CD4-positive, alpha-beta T cell treated with Interleukin-21 for 1 hour (primary cell): ENCODE measurements around the gene GSS.
"Not testable (repeated sequence)": the region's sequence is repeated elsewhere in the genome, so short reads cannot be mapped to it uniquely, and the experiment has no call there.

Source experiments
- DNase-seq: peaks from one replicate; pipeline ENCODE4 v3.0.0-alpha.2; 2020

GSS gene

DNA sequence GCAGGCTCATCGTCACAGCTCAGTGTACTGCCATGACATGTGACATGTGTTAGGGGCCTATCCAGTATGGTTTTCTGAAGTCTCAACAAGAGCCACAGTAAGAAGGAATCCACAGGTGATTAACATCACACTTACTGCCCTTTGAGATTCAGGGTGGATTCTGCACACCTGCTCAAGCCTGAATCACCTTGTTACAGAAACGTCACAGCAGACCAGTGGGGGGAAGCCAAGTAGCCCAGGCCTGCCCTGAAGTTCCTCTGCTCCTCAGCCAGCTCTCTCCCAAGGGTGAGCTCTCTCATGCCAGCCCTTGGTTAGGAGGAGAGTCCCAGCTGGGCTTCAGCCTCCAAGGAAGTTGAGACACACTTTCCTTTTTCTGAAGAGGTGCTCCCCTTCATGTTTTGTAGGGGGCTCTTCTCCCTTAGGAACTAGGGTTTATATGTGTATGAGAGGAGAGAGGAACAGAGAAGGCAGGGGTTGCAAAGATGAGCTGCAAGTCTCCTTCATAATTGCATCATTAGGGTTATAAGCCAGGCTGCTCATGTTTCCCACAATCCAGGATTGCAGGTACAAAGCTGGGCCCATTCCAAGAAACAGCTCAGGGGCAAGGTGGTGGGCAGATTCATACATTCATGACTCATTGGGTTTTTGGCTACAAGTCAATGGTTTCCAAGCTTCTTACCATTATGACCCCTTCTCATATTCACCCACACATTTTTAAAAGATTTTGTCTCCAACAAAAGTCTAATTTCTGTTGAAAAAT lies 11.6 kb downstream of the GSS start:
- DNase-seq, result no peak

GRCh38 chr20:34942301-34942700 lies 13.3 kb downstream of the GSS start:
- no peak for DNase-seq

DNA sequence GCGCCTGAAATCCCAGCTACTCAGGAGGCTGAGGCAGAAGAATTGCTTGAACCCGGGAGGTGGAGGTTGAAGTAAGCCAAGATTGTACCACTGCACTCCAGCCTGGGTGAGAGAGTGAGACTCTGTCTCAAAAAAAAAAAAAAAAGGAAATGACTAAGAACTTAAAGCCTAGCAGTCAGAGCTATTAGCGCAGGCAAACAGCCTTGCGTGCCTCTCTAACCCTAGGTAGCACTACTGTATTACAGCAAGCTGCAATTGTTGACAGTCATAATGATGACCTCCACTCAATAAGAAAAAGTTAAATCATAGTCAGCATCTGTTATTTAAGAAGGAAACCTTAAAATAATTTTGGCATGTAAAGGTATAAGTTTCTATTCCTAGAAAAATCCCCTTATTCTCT lies 14.4 kb downstream of the GSS start:
- no peak for DNase-seq

DNA sequence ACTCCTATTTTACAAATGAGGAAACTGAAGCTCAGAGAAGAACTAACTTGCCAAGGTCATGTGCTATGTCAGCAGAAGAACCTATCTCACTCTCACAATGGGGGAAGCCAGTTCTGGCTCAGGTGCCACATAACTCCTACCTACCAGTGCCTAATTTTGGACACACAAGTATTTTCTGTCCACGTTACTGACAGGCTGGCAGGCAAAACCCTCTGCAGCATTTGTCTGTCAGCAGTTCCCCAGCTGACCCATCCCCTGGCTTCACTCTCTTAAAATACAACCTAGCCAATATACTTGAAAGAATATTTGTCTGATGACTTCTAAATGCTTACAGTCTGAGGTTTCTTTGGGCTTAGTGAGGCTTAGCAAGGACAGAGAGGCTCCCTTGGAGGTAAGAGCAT lies 15.5 kb downstream of the GSS start:
- DNase-seq, result no peak

GRCh38 chr20:34938466-34939163 lies 17.0 kb downstream of the GSS start:
- no peak for DNase-seq

DNA sequence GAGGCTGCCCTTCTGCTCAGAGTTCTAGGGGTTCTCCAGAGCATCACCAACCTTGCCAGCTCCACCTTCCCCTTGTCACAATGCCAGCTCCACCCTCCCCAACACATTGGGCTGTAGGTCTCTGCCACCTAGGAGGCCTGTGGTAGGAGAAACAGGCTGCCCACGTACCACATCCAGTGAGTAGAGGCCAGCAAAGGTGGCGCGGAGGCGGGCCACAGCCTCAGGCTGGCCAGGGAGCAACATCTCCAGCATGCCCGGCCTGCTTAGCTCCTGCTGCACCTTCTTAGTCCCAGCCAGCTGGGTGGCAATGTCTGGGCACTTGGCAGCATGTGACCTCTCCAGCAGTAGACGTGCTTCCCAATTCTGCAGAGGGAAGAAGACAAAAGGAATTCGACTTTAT lies 23.8 kb downstream of the GSS start:
- no peak for DNase-seq

- no peak for DNase-seq
Observed at GRCh38 chr20:34928411-34928810, 27.2 kb downstream of the GSS start.

GRCh38 chr20:34927736-34928135 lies 27.9 kb downstream of the GSS start:
- no peak for DNase-seq

GRCh38 chr20:34926581-34926980 lies 29.0 kb downstream of the GSS start:
- DNase-seq, result no peak

DNA sequence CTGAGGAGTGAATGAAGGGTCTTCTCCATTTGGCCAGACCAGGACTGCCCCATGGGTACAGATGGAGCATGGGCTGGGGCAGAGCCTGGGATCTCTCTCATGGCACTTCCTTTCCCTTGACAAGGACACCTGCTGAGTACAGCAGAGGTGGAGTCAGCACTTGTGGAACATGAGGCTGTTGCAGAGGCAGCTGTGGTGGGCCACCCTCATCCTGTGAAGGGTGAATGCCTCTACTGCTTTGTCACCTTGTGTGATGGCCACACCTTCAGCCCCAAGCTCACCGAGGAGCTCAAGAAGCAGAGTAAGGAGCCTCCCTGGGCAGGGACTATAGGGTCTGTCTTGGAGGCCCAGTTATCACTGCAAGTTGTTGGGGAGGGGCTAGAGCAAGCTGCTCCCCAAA lies 29.6 kb downstream of the GSS start:
- no peak for DNase-seq

DNA sequence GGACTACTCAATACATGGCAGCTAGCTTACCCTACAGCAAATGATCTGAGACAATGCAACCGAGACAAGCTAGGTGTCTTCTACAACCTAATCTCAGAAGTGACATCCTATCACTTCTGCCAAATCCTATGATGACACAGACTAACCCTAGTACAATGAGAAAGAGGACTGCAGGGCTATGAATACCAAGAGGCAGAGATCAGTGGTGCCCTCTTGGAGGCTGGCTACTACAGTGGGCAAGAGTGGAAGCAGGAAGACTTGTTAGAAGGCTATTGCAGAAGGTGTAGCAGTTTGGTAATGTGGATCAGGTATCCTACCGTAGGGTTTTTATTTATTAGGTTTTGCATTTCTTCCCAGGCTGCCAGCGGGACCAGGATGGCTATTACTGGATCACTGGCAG lies 30.3 kb downstream of the GSS start:
- DNase-seq, result no peak

DNA sequence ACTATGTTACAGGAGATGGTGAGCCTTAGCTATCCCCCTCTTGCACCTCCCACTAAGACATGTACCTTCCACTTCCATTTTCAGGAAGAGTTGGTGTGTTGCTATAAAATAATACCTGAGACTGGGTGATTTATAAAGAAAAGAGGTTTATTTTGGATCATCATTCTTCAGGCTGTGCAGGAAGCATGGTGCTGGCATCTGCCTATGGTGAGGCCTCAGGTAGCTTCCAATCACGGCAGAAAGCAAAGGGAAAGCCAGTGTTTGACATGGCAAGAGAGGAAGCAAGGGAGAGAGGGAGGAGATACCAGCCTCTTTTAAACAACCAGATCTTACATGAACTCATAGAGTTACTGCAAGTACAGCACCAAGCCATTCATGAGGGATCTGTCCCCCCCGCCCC lies 32.2 kb downstream of the GSS start:
- no peak for DNase-seq

- DNase-seq, result no peak
Observed at GRCh38 chr20:34922654-34923381, 32.8 kb downstream of the GSS start.

DNA sequence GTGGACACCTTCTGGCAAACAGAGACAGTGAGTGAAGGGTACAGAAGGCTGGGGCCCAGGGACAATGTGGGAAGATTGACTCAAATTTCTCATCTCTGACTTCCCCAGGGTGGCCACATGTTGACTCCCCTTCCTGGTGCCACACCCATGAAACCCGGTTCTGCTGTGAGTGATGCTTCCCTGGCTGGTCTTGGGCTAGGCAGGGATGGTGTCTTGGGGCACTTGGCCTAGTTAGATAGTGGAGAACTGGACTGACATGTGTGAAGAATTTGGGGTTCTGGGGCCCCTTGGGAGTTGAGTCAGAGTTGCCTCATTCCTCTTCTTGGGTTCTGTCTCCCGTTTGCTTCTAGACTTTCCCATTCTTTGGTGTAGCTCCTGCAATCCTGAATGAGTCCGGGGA lies 34.2 kb downstream of the GSS start:
- DNase-seq, result no peak

GRCh38 chr20:34920055-34920454 lies 35.6 kb downstream of the GSS start:
- no peak for DNase-seq

DNA sequence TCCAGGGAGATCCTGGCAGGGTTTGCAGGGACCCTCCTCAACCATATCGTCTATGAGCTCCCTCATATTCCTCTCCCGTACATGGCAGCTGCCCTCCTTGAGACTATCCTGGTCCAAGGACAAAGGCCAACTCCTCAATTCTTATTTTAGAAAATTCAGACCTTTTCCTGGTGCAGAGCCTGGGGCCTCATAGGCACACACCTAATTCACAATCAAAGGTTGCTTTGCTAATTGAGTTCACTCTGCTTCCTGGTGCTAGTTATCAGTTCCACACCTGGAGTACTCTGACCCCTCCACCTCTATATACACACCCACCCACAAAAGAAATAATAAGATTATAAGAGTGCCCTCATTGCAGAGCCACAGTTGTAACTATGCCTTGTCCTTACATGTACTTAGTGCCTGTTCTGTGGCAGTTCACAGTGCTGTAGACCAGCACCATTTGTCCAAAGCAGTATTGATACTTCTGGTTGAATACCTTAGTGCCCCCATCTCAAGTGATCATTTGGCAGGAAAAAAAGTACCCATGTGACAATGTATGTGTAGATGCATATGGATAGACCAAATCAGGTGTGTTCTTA lies 38.7 kb downstream of the GSS start:
- DNase-seq, result no peak

GRCh38 chr20:34915749-34916455 lies 39.7 kb downstream of the GSS start:
- no peak for DNase-seq

- DNase-seq, result no peak
Observed at GRCh38 chr20:34915131-34915530, 40.5 kb downstream of the GSS start.

GRCh38 chr20:34907616-34908469 lies 47.8 kb downstream of the GSS start:
- no peak for DNase-seq

GRCh38 chr20:34904202-34904621 lies 51.4 kb downstream of the GSS start:
- DNase-seq, result no peak

DNA sequence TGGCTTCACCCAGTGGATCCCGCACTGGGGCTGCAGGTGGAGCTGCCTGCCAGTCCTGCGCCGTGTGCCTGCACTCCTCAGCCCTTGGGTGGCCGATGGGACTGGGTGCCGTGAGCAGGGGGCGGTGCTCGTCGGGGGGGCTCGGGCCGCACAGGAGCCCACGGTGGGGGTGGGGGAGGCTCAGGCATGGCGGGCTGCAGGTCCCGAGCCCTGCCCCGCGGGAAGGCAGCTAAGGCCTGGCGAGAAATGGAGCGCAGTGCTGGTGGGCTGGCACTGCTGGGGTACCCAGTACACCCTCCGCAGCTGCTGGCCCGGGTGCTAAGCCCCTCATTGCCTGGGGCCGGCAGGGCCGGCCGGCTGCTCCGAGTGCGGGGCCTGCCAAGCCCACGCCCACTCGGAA lies 56.9 kb downstream of the GSS start:
- not testable (repeated sequence) for DNase-seq

- not testable (repeated sequence) for DNase-seq
Observed at GRCh38 chr20:34898129-34898528, 57.5 kb downstream of the GSS start.
